B cell (primary cell): Measurements from ENCODE around the gene LZTFL1. TPM values are rescaled to one million over a fixed set of nuclear protein-coding genes. Genes with fewer than 3 reads are reported as not detected.

Source experiments
- ATAC-seq: fragments of 200-7000 bp; cut with Tn5 transposase; one replicate; pipeline ENCODE4 v1.10.0; 2021; ENCODE audit warnings: low read depth, mild to moderate bottlenecking, moderate number of reproducible peaks, moderate library complexity
- CTCF ChIA-PET: fragments of 350-600 bp; sonication (Branson Sonifier 250); formaldehyde crosslinking; loops from one replicate; lab custom pipeline; 2021; ENCODE audit warnings: antibody characterized with exemption, inconsistent platforms; lab: Charles Lee
- POLR2A ChIA-PET: fragments of 350-600 bp; sonication (Branson Sonifier 250); formaldehyde crosslinking; loops from one replicate; lab custom pipeline; 2021; ENCODE audit warnings: antibody characterized with exemption; lab: Charles Lee
- DNase-seq: peaks from one replicate; pipeline ENCODE4 v3.0.0; 2013
- H2AFZ ChIP-seq: 2 replicates; pipeline ENCODE4 v1.6.1; 2012; ENCODE audit warnings: mild to moderate bottlenecking, low read depth, low read length; ENCODE audit not compliant: insufficient read depth, poor library complexity, severe bottlenecking
- H3K27ac ChIP-seq, 2 donors: 1 replicate in 1 of 2; 2 replicates in 1 of 2; pipeline ENCODE4 v1.5.1; 2012 to 2013; ENCODE audit warnings: low read length in 2 of 2, mild to moderate bottlenecking in 2 of 2, moderate library complexity in 1 of 2
- H3K27me3 ChIP-seq, 4 experiments: fragments of 200-600 bp in 1 of 4; sonication (generic) in 1 of 4; replicated peaks in 1 of 4; 1 replicate in 2 of 4; 2 replicates in 2 of 4; pipeline versions ENCODE4 v1.6.1 to v1.7.0; 2013 to 2016; ENCODE audit warnings: low read length in 3 of 4, mild to moderate bottlenecking in 2 of 4, mixed read lengths in 1 of 4, moderate library complexity in 1 of 4; ENCODE audit not compliant: insufficient read depth in 4 of 4, control insufficient read depth in 3 of 4; ENCODE audit errors: control extremely low read depth in 1 of 4
- H3K36me3 ChIP-seq, 2 experiments: replicated peaks in 1 of 2; 1 replicate in 1 of 2; 2 replicates in 1 of 2; pipeline versions ENCODE4 v1.6.1 to v1.7.1; 2013; ENCODE audit warnings: low read length in 1 of 2; ENCODE audit not compliant: insufficient read depth in 2 of 2, control insufficient read depth in 1 of 2; ENCODE audit errors: control extremely low read depth in 1 of 2, extremely low read depth in 1 of 2
- H3K4me1 ChIP-seq, 2 donors: fragments of 200-600 bp in 1 of 2; sonication (generic) in 1 of 2; 1 replicate in 1 of 2; 2 replicates in 1 of 2; pipeline versions ENCODE4 v1.5.1 to v1.6.1; 2013 to 2017; ENCODE audit warnings: low read length in 2 of 2; ENCODE audit not compliant: control insufficient read depth in 2 of 2, insufficient read depth in 2 of 2
- H3K4me2 ChIP-seq: replicated peaks from 2 replicates; pipeline ENCODE3; 2012; ENCODE audit warnings: mild to moderate bottlenecking, low read depth, low read length; ENCODE audit not compliant: poor library complexity, severe bottlenecking
- H3K4me3 ChIP-seq, 5 experiments: fragments of 200-600 bp in 1 of 5; sonication (generic) in 1 of 5; 1 replicate in 3 of 5; 2 replicates in 2 of 5; pipeline versions ENCODE4 v1.5.1 to v1.7.0; 2011 to 2016; ENCODE audit warnings: low read length in 4 of 5, mild to moderate bottlenecking in 4 of 5, low read depth in 2 of 5, control low read depth in 1 of 5, moderate library complexity in 1 of 5; ENCODE audit not compliant: insufficient read depth in 1 of 5; ENCODE audit errors: control extremely low read depth in 1 of 5, extremely low read depth in 1 of 5
- H3K79me2 ChIP-seq: fragments of 200-600 bp; sonication (generic); one replicate; pipeline ENCODE4 v1.6.0; 2016; ENCODE audit warnings: low read length; ENCODE audit not compliant: control insufficient read depth, insufficient read depth
- H3K9ac ChIP-seq: fragments of 200-600 bp; sonication (generic); 2 replicates; pipeline ENCODE4 v1.6.1; 2017; ENCODE audit warnings: mild to moderate bottlenecking, low read length, moderate library complexity
- H3K9me3 ChIP-seq, 3 donors: one replicate each; pipeline versions ENCODE4 v1.6.1 to v1.7.1; 2013; ENCODE audit warnings: low read length in 2 of 3; ENCODE audit not compliant: control insufficient read depth in 2 of 3, insufficient read depth in 1 of 3; ENCODE audit errors: control extremely low read depth in 1 of 3
- H4K20me1 ChIP-seq: 2 replicates; pipeline ENCODE4 v1.6.0; 2012; ENCODE audit warnings: mild to moderate bottlenecking, low read length; ENCODE audit not compliant: insufficient read depth, control insufficient read depth, poor library complexity, severe bottlenecking
- H3K27ac Mint-ChIP-seq: one replicate; pipeline ENCODE4 v1.8.0; 2021; ENCODE audit warnings: mixed read lengths
- H3K27me3 Mint-ChIP-seq: one replicate; pipeline ENCODE4 v1.8.0; 2021; ENCODE audit warnings: mixed read lengths
- H3K4me1 Mint-ChIP-seq: one replicate; pipeline ENCODE4 v1.8.0; 2021; ENCODE audit warnings: mixed read lengths
- H3K4me3 Mint-ChIP-seq: one replicate; pipeline ENCODE4 v1.8.0; 2021; ENCODE audit warnings: mixed read lengths
- H3K9me3 Mint-ChIP-seq: one replicate; pipeline ENCODE4 v1.8.0; 2022; ENCODE audit warnings: mixed read lengths; ENCODE audit not compliant: insufficient read depth
- EZH2 ChIP-seq: IDR thresholded peaks from 2 replicates; pipeline ENCODE4 v1.6.1; 2012; ENCODE audit warnings: borderline replicate concordance, low read depth, mild to moderate bottlenecking, moderate library complexity, low read length; ENCODE audit not compliant: insufficient read depth, poor library complexity, severe bottlenecking
- WGBS: methylation state at CpG from one replicate; pipeline ENCODE4 v1.1.5; 2013; ENCODE audit warnings: missing lambda C conversion rate; ENCODE audit not compliant: insufficient coverage; 5-methylcytosine and 5-hydroxymethylcytosine counted together
- intact Hi-C: fragments of 100-400 bp; cut with micrococcal nuclease; formaldehyde crosslinking; loops from one replicate; pipeline ENCODE4 v1.10.0; 2022
- polyA plus RNA-seq: library from polyadenylated mRNA; depleted of rRNA; stranded (reverse); fragments of >200 nt; gene quantifications from 2 replicates; pipeline ENCODE4 v1.2.3, GENCODE V29; 2012
- total RNA-seq, 2 donors: library from RNA; stranded (reverse); fragments of 120-200 nt in 1 of 2; gene quantifications; 1 replicate in 1 of 2; 2 replicates in 1 of 2; pipeline versions ENCODE4 v1.2.3 to v1.2.4, GENCODE V29; 2013 to 2022
- TF ChIP-seq, protein P1 (sequence below): fragments of 200-600 bp; IDR thresholded peaks from one replicate; pipeline ENCODE4 v1.8.0; 2022; ENCODE audit warnings: antibody characterized with exemption, mild to moderate bottlenecking

Gene LZTFL1
- total and polyA plus RNA-seq, 2 donors (not counting 1 experiment from before 2014, with no cell fraction given) = 16.5 to 17.8 TPM

DNA sequence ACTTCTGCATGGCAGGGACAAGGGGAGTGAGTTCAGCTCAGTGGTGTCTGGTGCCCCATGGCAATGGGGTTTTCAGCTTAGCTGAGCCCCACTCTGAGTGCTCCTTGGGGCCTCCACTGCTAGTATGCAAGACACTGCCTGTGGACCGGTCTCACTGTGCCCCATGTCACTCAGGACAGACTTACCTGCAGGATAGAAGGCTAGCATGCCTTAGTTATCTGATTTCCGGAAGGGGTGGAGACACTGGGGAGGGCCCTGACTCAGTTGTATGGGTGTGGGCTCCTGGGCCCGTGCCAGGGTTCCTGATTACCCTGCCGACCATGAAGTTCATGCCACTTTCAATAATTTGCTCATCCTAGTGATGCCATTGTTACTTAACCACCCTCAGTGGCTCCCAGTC is 41.3 kb downstream of the LZTFL1 start:
- no peak overlapping the region for H3K4me2 ChIP-seq
- Mint-ChIP-seq H3K27ac (no peak overlapping the region), H3K4me3 (no peak overlapping the region), H3K4me1 (peaks cover 12% of the 10 kb centered on the region), H3K27me3 (peaks cover 35% of the 10 kb centered on the region), H3K9me3 (no peaks in the 10 kb centered on the region)
- peaks cover 0 to 4% (median 0%) of the 10 kb centered on the region in 3 donors for H3K9me3 ChIP-seq
- ChIA-PET POLR2A (no interaction called here), CTCF (no interaction called here)
- ATAC-seq (no peak), DNase-seq (no peak)
- no peak overlapping the region for H3K4me3 ChIP-seq
- H3K27ac ChIP-seq = no peak overlapping the region
- H3K79me2 ChIP-seq = no peaks in the 10 kb centered on the region
- no peak for TF ChIP-seq EZH2
- TF ChIP-seq, protein P1, sequence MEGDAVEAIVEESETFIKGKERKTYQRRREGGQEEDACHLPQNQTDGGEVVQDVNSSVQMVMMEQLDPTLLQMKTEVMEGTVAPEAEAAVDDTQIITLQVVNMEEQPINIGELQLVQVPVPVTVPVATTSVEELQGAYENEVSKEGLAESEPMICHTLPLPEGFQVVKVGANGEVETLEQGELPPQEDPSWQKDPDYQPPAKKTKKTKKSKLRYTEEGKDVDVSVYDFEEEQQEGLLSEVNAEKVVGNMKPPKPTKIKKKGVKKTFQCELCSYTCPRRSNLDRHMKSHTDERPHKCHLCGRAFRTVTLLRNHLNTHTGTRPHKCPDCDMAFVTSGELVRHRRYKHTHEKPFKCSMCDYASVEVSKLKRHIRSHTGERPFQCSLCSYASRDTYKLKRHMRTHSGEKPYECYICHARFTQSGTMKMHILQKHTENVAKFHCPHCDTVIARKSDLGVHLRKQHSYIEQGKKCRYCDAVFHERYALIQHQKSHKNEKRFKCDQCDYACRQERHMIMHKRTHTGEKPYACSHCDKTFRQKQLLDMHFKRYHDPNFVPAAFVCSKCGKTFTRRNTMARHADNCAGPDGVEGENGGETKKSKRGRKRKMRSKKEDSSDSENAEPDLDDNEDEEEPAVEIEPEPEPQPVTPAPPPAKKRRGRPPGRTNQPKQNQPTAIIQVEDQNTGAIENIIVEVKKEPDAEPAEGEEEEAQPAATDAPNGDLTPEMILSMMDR = no peak
- no peak overlapping the region for H3K9ac ChIP-seq
- H3K4me1 ChIP-seq = peaks cover 12 to 14% of the 10 kb centered on the region in 2 donors
- H2AFZ ChIP-seq = no peak overlapping the region
- intact Hi-C loops = no loop called here
- H3K27me3 ChIP-seq = peaks cover 0 to 32% (median 15%) of the 10 kb centered on the region in 4 experiments
- 82% methylated on average over 4 of the region's 4 CpGs for WGBS
- no peaks in the 10 kb centered on the region for H4K20me1 ChIP-seq
- H3K36me3 ChIP-seq = no peaks in the 10 kb centered on the region

DNA sequence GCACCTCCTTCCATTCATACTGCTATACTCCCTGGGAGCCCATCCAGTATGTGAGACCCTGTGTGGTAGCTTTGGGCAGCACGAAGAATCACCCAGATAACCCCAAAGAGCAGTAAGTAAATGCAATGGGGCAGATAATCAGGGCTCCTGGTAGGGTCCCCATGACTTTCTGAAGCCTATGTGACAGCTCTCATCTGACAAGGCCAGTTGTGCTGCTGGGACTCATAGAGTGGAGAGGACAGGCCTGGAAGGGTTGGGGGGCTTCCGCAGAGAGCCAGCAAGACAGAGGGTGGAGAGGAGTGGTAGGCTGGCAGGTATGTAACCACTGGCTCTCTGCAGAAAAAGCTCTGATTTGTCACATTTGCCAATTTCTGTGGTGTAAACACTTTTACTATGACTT is 42.3 kb downstream of the LZTFL1 start:
- H2AFZ ChIP-seq = no peak overlapping the region
- ChIA-PET CTCF (interaction anchor here (0.7 kb wide), 1 partner anchor 1050 kb away, joined by 3 read pairs; no protein-coding TSS in a partner anchor), POLR2A (no interaction called here)
- H3K4me1 Mint-ChIP-seq = peaks cover 15% of the 10 kb centered on the region
- H3K27ac Mint-ChIP-seq = no peak overlapping the region
- no peak for TF ChIP-seq EZH2
- TF ChIP-seq, protein P1 = no peak
- H4K20me1 ChIP-seq = no peaks in the 10 kb centered on the region
- intact Hi-C loops = no loop called here
- H3K27me3 Mint-ChIP-seq = peaks cover 43% of the 10 kb centered on the region
- no peak overlapping the region for H3K4me3 Mint-ChIP-seq
- WGBS = 100% methylated on average over 1 of the region's 2 CpGs
- H3K27me3 ChIP-seq = peaks cover 0 to 32% (median 18%) of the 10 kb centered on the region in 4 experiments
- no peak overlapping the region for H3K27ac ChIP-seq
- H3K9me3 Mint-ChIP-seq = no peaks in the 10 kb centered on the region
- H3K9ac ChIP-seq = no peak overlapping the region
- H3K4me3 ChIP-seq = no peak overlapping the region
- no peaks in the 10 kb centered on the region for H3K79me2 ChIP-seq
- no peak overlapping the region for H3K4me2 ChIP-seq
- DNase-seq (no peak), ATAC-seq (no peak)
- H3K9me3 ChIP-seq = peaks cover 0 to 4% (median 0%) of the 10 kb centered on the region in 3 donors
- H3K4me1 ChIP-seq = peaks cover 14 to 15% of the 10 kb centered on the region in 2 donors
- no peaks in the 10 kb centered on the region for H3K36me3 ChIP-seq
